A673 (cell line): ENCODE measurements around the gene GTPBP2.

Experiments used
- EZH2 ChIP-seq: fragments of 200-600 bp; sonication (generic); IDR thresholded peaks from 2 replicates; pipeline ENCODE4 v1.6.1; 2017; ENCODE audit warnings: borderline replicate concordance, low read depth, mild to moderate bottlenecking, mixed read lengths, antibody characterized with exemption, low read length; ENCODE audit not compliant: poor library complexity, severe bottlenecking
- TF ChIP-seq, protein P1 (sequence below): fragments of 300-800, 200-600 bp; sonication (generic); conservative IDR thresholded peaks from 2 replicates; pipeline ENCODE4 v1.5.1; 2017; ENCODE audit warnings: low read depth, mild to moderate bottlenecking, antibody characterized with exemption, low read length, moderate library complexity, mixed read lengths

DNA sequence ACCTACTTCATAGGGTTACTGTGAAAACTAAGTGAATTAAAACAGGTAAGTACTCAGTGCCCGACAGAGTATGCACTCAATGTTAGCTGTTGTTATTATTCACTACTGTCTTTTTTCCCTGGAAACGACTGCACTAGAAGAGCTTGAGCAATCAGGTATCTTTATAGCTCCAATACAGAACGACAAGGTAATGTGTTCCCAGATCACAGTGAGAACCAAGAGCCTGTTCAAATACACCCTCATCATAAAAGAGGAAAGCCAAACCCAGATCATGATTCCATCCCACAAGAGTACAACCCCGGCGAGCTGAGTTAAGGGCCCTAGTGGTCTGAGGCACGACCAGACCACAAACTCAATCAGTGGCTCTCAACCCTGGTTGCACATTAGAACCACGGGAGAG, 48.7 kb upstream of the GTPBP2 start:
- TF ChIP-seq, protein P1, sequence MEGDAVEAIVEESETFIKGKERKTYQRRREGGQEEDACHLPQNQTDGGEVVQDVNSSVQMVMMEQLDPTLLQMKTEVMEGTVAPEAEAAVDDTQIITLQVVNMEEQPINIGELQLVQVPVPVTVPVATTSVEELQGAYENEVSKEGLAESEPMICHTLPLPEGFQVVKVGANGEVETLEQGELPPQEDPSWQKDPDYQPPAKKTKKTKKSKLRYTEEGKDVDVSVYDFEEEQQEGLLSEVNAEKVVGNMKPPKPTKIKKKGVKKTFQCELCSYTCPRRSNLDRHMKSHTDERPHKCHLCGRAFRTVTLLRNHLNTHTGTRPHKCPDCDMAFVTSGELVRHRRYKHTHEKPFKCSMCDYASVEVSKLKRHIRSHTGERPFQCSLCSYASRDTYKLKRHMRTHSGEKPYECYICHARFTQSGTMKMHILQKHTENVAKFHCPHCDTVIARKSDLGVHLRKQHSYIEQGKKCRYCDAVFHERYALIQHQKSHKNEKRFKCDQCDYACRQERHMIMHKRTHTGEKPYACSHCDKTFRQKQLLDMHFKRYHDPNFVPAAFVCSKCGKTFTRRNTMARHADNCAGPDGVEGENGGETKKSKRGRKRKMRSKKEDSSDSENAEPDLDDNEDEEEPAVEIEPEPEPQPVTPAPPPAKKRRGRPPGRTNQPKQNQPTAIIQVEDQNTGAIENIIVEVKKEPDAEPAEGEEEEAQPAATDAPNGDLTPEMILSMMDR = no peak
- TF ChIP-seq EZH2 = no peak
